ENCODE data around the gene SEZ6.
"Not testable (repeated sequence)": the region's sequence is repeated elsewhere in the genome, so short reads cannot be mapped to it uniquely, and the experiment has no call there.

Gene SEZ6

DNA sequence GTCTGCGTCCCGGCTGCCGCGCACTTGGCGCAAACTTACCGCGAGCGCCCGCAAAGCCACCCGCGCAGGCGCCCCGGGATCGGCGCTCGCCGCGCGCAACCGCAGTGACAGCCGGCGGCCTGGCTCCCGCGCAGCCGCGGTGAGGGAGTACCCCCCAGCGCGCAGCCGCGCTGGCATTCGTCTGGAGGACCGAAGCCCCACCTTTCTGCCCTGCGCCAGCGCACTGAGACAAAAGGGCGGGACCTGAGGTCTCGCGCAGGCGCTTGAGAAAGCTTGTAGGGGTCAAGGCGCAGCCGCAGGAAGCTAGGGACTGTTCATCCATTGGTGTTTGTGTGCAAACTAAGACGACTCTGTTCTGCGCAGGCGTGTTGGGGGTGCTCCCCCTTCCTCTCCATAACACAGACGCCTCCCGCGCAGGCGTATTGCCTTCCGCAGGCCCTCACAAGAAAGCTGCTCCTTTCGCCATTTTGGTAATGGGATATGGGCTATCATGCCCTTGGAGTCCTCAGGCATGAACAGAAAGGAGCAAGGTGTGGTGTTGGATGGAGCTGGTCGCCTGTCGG, 54.3 kb downstream of the SEZ6 start, which contains the start of gene PHF12:
PHF12 (minus strand) TSS at position 91 of the 563 bp plus-strand sequence. CDS start 558 bp downstream, outside the sequence.
- peak; percentile 98 for DNase-seq

DNA sequence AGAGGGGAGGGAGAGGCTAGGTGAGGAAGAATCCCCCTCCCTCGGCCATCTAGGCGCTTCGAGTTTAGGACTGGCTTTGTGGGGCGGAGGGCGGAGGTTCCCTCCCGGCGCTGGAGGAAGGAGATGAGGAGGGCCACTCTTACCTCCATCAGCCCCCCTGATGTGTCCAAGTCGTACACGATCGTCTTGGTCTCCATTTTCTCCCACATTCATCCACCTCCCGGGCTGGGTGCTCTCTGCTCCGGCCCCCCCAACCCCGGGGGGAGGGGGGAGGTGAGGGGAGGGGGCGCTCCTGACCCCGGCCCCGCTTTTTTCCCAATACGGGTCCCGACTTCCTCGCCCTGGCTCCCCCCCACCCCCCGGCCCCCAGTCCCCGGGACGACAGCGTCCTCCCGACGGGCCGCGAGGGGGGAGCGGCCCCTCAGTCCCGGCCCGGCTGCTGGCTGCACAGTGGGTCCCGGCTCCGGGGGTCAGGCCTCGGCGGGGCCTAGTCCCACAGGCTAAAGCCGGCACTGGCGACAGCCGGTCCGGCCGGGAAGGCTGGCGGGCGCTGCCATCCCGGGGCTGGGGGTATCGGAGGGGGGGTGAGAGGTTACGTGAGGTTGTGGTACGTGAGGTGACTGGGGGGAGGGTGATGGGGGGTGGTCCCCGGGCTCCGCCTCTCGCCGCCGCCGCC, 54.9 kb downstream of the SEZ6 start:
- no peak for DNase-seq

DNA sequence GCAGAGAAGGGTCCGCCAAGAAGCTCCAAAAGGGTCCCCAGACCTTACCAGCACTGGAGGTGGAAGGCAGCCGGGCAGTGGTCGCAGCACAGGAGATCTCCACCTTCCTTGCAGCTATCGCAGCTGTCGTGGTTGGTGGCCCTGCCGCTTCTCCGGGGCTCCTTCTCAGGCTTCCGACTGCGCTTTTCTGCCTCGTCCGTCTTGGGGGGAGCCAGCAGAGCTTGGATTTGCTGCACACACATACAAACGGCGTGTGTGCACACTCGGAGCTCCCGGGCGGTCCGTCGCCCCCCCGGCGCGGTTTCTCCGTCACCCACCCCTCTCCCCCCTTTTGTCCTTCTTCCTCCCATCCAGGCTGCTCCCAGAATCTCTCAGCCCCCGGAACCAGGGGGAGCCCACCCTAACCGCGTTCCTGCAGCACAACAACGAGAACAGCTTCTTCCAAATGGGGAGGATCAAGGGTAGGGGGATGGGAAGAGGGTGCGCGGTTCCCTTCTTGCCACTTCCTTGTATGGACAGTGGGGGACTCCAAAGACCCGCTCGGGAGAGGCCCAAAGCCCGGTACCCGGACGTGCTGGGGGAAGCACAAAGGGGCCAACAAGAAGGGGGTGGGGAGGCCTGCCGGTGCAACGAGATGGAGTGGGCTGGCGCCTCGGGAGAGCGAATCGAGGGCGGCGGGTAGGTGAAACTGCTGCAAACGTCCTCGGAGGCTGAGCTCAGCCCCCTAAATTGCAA, 55.6 kb downstream of the SEZ6 start:
- peak; percentile 25 for DNase-seq

DNA sequence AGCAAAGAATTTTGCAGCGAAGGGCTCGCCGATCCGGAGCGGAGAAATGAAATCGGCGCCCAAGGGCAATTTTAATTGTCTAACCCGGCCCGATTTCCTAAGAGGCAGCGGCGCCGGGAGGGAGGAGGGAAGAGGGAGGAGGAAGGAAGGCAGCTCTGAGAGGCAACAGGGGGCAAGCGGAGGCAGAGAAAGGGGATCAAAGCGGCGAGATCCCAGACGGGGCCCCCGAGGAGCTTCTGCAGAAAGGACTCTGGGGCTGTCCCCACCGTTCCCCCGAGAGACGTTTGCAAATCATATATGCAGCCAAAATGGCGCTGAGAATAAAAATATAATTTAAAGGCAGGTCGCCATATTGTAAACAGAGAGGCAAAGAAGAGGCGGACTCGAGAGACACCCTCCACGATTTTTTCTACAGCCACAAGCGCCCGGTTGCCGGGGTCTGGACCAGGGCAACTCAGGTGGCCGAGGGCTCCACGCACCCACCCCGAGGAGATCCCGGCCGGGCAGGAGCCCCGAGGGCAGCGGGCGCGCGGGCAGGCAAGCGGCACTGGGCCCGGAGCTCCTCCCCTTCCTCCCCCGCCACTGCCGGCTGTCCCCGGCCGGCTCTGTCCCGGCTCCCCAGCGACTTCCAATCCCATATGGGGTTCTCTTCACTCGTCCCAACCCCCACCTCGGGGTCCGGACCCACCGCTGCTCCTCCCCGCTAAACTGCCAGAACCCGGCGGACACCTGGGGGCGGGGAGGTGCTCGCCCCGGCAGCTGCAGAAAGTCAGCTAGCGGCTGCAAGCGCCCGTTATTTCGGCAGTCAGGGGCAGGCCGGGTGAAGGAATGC, 56.4 kb downstream of the SEZ6 start:
- peak; percentile 48 for DNase-seq

GRCh38 chr17:28948873-28949184, 57.0 kb downstream of the SEZ6 start:
- DNase-seq, result no peak

- DNase-seq, result no peak
These were observed 57.5 kb downstream of the SEZ6 start for GRCh38 chr17:28948342-28948741.

DNA sequence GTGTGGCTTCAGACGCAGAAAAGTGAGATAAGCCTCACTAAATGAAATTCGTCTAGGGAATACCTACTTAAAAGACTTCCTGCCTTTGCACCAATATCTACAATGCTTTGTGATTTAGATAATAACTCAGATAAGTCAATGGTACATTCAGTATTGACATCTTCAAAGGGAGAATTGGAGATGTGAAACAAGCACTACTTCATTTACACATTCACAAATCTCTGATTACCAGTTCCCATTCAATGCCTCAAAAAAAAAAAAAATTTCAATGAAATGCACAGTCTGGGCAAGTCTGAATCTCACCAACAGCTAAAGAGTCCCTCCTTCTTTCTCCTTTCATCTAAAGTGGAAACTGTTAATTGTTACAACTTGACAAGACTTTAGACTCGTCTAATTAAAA, 58.2 kb downstream of the SEZ6 start:
- DNase-seq, result no peak

DNA sequence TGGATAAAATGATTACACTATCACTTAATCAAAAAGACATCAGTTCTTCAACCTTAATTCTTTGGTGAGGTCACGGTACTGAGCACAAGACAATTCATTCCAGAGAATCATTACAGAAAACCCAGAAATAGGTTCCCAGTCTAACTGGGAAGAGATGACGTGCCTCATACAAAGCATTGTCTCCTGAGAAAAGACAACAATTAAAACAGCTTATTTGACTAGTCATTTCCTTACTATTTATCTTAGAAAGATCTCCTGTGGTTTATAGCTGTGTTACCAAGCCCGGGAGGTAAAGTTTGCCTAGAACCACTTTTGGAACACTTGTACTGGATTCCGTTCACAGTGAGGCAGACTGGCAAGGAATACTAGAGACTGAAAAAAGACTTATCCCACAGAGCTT, 59.6 kb downstream of the SEZ6 start:
- no peak for DNase-seq

- no peak for DNase-seq
These were observed 60.7 kb downstream of the SEZ6 start for GRCh38 chr17:28944862-28945741.

- no peak for DNase-seq
These were observed 61.5 kb downstream of the SEZ6 start for GRCh38 chr17:28944343-28944742.

DNA sequence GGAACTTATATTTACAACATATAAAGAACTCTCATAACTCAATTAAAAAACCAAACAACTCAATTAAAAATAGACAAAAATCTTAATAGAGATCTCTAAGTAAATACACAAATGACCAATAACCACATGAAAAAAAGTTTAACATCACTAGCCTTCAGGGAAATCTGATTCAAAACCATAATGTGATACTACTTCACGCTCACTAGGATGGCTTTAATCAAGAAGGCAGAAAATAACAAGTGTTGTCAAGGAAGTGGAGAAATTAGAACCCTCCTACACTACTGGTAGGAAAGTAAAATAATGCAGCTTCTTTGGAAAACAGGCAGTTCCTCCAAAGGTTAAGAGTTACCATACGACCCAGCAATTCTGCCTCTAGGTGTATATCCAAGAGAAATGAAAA, 62.9 kb downstream of the SEZ6 start:
- DNase-seq, result no peak

- DNase-seq, result no peak
These were observed 64.6 kb downstream of the SEZ6 start for GRCh38 chr17:28941251-28941650.

GRCh38 chr17:28940675-28941074, 65.2 kb downstream of the SEZ6 start:
- no peak for DNase-seq

DNA sequence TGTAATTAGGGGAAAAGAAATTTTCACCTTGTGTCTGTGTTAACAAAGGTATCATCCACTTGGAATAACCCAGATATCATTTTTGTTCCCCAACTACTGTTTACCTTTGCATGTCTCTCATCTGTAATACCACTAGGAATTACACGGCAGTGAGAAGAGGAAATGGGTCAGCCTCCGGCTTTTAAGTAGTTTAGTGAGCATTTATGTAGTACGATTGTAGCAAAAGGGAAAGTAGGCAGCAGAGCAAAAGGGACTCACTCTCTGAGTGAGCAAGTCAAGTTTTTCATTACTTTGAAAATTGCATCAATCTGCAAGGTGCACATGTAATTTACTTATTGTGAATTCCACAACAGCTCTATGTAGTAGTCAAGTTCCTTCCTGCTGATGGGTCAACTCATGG, 65.7 kb downstream of the SEZ6 start:
- no peak for DNase-seq

DNA sequence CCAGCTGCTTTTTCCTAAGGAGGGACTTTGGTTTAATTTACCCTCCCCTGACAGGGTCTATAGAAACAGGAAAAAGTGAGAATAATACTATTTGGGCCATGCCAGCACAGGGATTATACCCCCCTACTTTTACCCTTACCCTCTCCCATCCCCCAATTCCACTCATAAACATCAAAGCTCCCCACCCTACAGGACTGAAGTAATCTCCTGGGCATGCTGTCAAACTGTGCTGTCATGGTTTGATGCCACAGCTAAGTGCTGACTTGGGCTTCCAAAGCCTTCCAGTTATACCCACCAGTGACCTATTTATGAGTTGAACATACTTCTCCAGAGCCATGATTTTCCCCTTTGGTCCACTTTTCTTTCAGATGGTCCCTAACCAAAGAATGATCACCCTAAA, 67.3 kb downstream of the SEZ6 start:
- DNase-seq, result no peak

DNA sequence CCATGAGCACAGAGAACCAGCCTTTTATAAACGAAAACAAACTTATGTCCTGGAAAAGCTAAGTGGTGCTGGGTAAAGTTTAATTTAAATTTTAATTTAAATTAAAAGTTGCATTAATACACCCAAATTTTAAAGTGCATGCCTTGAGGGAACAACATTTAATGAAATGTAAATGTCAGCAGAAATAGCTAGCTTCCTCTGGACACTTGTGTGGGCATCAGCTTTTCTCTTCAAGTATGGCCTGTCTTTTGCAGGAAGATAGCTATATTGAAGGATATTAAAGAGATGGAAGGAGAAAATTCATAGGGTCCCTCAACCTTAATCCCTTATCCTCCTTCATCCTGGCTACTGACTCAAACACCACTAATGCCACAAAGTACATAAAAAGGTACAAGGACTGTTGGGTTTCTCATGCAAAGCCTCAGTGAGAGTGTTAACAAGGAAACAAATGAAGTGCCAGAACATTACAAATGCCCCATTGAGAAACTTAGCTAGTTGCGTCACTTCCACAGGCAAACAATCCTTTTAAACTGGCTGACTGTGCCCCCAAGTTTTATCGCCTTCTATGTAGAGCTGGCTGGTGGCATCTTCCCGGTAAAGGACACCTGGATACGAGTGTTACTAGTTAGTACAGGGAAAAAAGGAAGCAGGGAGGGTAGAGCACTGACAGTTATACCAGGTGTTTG, 68.6 kb downstream of the SEZ6 start:
- DNase-seq, result no peak

DNA sequence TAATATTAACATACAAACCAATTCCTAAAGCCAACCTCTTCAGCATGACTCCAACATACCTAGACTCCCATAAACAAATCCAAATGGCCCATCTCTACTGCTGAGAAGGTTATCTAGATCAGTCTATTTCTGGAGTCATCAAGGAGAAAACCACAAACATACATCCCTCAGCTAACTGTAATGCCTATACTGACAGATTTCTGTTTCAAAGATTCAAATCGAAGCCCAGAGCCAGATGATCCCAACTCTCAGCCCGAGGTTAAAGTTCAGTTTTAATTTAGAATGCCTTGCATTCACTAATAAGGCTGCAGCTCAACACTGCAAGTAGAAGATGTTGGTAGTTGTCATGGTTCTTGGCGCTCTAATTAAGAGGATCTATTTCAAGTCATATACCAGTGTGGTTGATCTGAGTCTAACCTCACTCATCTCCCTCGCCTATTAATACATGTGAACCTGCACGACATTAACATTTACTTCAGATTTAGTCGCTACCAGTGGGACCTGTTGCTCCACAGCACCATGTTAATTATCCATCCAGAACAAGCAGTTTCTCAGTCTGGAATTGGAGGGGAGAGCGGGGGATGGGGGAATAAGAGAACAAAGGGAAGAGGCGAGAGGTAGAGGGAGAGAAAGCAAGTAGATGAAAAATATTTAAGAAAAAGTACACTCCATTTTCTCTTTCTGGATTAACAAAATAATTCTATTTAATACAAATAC, 69.9 kb downstream of the SEZ6 start:
- no peak for DNase-seq

DNA sequence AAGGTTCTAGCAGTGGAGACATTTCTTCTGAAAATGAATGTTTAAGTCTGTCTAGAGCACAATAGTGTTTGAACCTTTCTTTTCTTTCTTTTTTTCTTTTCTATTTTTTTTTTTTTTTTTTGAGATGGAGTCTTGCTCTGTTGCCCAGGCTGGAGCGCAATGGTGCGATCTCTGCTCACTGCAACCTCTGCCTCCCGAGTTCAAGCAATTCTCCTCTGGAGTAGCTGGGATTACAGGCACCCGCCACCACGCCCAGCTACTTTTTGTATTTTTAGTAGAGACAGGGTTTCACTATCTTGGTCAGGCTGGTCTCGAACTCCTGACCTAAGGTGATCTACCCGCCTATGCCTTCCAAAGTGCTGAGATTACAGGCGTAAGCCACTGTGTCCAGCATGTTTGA, 71.3 kb downstream of the SEZ6 start:
- DNase-seq, result not testable (repeated sequence)

DNA sequence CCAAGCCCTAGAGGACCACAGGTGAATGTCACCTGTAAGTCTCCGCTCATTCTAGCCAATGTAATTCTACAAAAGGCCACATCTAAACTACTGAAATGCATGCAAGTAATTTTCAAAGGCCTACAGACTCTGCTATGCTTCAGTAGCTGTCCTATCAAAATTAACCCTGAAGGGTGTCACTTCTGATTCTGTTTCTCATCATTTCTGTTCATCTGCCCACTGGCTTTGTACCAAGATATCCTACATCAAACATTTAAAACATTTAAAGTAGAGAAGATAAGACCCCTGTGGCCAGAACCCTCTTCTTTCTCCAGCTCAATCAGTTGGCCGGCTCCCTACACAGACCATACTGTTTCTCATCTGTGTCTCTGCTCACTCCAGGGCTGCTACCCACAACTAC, 76.0 kb downstream of the SEZ6 start:
- DNase-seq, result no peak

- peak; percentile 89 for DNase-seq
These were observed 77.8 kb downstream of the SEZ6 start for GRCh38 chr17:28928061-28928460.

DNA sequence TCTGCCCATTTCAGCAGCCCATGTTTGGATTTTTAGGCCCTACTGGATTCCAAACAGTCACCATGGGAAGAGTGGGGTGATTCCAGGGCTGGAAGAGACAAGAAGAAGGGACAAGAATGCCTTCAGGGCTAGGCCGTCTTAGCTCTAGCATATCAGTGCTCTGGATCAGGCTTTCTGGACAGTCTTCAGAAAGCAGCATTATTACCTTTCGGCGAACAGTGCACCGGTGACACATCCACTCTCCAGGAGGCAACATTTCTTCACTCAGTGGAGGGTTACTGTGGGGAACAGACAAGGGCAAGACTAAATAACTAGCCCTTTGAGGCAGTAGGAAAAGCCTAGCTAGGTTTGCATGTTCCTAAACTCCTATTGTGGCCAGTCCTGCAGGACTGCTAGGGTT, 79.0 kb downstream of the SEZ6 start:
- no peak for DNase-seq

Measured in NCI-H226 (cell line).